ENCODE data around the gene LYZL4.

Gene LYZL4

DNA sequence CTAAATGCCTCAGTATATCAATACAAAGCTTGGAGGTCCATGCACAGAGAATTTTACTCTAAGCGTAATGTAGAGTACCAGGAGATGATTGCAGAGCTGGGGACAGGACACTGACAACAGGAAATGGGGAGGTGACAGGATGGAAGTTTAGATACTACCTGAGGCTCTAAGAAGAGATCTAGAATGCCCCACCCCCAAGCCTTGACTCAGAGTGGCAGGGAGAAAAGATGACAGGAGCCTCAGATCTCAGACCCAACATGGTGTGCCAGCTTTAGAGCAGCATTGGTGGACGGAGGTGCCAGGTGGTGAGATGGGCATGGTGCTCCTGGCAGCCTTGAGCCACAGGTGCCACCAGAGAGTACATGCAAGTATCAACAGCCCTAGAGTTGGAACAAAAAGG is 62.5 kb downstream of the LYZL4 start (continued):
- TF ChIP-seq ZNF565 (CRISPR knock-in tag; conservative IDR thresholded peaks at IDR 0.05; ENCODE audit: low read depth) (no peak), ZFP30 (CRISPR knock-in tag; IDR thresholded peaks at IDR 0.05) (no peak), ZC3H10 (CRISPR knock-in tag; IDR thresholded peaks at IDR 0.05) (no peak), CSDC2 (CRISPR knock-in tag; IDR thresholded peaks at IDR 0.05) (no peak), PPARA (CRISPR knock-in tag; IDR thresholded peaks at IDR 0.05; ENCODE audit: borderline replicate concordance) (no peak), ESRRG (CRISPR knock-in tag; IDR thresholded peaks at IDR 0.05) (no peak), ARNTL (CRISPR knock-in tag; IDR thresholded peaks at IDR 0.05; ENCODE audit: borderline replicate concordance, low read depth) (no peak)
- TF ChIP-seq, protein P1, sequence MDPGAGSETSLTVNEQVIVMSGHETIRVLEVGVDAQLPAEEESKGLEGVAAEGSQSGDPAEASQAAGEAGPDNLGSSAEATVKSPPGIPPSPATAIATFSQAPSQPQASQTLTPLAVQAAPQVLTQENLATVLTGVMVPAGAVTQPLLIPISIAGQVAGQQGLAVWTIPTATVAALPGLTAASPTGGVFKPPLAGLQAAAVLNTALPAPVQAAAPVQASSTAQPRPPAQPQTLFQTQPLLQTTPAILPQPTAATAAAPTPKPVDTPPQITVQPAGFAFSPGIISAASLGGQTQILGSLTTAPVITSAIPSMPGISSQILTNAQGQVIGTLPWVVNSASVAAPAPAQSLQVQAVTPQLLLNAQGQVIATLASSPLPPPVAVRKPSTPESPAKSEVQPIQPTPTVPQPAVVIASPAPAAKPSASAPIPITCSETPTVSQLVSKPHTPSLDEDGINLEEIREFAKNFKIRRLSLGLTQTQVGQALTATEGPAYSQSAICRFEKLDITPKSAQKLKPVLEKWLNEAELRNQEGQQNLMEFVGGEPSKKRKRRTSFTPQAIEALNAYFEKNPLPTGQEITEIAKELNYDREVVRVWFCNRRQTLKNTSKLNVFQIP (CRISPR knock-in tag; IDR thresholded peaks at IDR 0.05; ENCODE audit: borderline replicate concordance, low read depth) = no peak
